HG03342 (cell line): ENCODE measurements around the gene SLC22A14.
"Not testable (repeated sequence)": the region's sequence is repeated elsewhere in the genome, so short reads cannot be mapped to it uniquely, and the experiment has no call there.

ENCODE experiments used
- ATAC-seq: cut with Tn5 transposase; IDR thresholded peaks from one replicate; pipeline ENCODE4 v1.9.1; 2021; ENCODE audit warnings: mild to moderate bottlenecking, moderate library complexity; ENCODE audit not compliant: unreplicated experiment

SLC22A14 gene

DNA sequence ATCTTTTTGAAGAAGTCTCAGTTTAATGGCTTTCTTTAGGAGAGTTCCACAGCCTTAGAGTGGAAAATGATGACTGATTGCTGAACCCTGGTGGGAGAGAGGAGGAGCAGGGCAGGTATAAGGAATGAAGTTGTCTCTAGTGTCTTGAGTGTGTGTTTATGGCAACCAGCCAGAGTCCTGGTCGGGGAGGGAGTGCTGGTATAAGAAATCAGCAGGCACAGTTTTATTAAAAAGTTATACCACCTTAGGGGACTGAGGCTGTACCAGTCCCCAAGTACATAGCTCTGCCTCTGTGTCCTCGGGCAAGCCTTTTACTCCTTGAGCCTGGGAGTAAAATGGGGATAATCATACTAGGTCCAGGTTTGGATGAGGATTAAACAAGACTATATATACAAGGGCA lies 29.8 kb downstream of the SLC22A14 start:
- no peak for ATAC-seq

DNA sequence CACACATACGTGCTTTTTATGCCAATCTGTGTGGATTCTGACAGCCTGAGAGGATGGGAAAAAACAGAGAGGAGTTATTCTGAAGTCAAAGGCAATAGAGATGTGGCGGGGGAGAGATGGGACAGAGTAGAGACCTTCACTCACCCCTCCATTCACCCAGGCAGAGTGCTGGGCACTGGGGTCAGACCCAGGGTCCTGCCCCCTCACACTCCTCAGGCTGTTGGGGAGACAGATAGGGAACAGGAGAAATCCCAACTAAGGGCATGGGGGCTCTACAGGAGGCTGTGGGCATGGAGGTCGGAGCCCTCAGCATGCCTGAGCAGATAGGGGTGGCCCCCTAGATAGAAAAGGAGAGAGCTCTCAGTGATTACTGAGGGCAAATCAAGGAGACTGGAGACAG lies 30.3 kb downstream of the SLC22A14 start:
- ATAC-seq: no peak

DNA sequence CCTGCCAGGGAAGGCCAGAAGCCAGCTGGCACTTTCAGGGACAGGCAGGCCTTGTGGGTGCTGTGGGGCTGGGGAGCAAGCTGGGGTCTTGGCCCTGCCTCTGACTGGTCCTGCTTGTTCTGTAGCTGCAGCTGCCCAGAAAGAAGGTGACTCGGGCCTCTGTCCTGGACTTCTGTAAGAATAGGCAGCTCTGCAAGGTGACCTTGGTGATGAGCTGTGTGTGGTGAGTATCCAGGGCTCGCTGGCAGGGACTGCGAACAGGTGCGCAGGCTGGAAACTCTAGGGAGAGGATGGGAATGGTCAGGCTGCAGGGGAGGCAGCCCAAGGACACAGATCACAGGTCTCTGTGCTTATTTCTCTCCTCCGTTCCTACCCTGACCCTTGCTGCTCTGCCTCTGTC lies 31.2 kb downstream of the SLC22A14 start:
- ATAC-seq: no peak

DNA sequence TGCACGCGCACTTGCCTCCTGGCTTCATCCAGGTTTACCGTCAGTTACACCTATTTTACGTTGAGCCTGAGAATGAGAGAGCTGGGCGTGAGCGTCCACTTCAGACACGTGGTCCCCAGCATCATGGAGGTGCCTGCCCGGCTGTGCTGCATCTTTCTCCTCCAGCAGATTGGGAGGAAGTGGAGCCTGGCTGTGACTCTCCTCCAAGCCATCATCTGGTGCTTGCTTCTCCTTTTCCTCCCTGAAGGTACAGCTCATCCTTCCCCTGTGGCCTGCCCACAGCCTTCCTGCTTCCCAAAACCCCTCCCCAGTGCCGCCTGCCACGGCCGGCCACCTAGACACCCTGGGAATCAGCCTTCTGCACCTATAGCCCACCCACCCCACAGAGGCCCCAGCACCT lies 31.6 kb downstream of the SLC22A14 start:
- ATAC-seq: no peak

DNA sequence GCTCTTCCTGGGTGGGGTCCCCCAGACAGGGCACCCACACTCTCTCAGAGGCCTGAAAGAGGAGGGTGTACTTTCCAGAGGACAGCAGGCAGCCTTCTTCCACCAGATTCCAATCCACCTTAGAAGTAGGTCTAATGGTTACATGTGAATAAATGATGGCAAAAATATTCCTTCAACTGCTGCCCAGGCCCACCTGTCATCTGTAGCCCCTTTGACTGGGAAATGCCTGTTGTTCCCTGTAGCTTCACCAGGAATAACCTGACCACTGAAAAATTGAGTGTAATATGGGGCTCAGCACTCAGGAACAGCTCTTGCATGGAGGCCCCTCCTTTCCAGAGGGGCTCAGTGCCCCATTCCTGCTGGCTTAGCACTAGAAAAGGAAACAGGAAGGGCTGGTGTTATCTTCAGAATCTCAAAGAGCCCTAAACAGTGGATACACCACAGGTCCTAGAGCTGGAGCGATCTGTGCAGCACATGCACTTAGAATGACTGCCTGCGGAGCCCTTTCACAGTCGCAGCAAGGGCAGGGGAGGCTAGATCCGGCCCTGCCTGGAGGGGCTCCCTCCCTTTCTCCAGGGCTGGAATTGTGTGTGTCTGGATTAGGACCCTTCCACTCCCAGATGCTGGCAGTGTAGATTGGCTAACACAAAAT lies 32.1 kb downstream of the SLC22A14 start:
- ATAC-seq: no peak

DNA sequence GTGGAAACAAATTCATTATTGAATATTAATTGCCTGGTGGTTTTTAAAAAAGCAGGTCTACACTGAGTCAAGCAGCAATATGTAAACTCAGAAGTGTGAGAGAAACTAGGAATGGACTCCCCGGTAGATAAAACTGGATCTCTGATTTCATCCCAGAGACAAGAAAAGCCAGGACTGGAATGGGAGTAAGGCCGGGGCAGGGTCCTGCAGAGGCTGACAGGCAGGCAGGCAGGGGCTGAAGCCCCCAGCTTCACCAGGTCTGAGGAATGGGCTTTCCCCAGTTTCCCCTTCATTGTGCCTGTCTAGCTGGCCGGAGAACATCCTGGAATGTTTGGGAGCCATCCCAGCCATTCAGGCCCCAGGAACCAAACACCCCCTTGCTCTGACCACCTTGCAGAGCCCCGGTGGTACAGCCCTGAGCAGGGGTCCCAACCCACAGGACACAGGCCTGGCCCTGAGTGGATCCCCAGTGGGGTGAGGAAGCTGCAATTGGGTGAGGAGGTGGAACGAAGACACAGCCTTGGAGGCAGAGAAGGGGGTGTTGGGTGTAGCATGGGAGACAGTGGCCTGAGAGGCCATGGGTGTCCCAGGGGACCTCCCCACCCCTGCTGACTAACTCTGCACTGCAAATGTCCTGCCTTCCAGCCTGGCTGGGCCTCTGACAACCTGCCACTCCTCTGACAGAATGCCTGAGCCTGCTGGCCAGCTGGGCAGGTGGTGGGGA lies 32.8 kb downstream of the SLC22A14 start:
- ATAC-seq: no peak

DNA sequence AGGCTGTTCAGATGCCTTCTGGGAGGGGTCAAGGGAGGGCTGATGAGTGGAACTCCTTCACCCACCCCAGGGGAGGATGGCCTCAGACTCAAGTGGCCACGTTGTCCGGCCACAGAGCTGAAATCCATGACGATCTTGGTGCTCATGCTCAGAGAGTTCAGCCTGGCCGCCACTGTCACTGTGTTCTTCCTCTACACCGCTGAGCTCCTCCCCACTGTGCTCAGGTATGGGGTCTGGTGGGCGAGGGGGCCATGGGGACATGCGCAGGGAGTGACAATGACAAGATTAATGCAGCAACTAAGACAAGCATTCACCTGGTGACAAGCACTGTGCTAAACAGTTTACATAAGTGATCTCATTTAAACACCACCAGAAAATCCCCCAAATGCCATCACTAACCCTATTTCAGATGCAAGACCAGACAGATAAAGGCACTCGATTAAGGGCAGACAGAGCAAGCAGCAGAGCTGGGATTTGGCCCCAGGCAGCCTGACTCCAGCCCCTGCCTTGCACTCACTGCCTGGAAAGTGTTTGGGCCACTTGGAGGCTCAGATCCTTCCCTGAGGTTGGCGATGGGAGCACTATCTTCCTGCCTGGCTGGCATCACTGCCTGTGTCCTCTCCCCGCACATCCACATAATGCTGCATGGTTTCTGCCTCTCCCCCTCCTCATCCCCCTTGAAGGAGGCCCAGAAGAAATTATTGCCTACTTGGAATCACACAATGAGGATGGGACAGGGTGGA lies 33.6 kb downstream of the SLC22A14 start:
- ATAC-seq: no peak

DNA sequence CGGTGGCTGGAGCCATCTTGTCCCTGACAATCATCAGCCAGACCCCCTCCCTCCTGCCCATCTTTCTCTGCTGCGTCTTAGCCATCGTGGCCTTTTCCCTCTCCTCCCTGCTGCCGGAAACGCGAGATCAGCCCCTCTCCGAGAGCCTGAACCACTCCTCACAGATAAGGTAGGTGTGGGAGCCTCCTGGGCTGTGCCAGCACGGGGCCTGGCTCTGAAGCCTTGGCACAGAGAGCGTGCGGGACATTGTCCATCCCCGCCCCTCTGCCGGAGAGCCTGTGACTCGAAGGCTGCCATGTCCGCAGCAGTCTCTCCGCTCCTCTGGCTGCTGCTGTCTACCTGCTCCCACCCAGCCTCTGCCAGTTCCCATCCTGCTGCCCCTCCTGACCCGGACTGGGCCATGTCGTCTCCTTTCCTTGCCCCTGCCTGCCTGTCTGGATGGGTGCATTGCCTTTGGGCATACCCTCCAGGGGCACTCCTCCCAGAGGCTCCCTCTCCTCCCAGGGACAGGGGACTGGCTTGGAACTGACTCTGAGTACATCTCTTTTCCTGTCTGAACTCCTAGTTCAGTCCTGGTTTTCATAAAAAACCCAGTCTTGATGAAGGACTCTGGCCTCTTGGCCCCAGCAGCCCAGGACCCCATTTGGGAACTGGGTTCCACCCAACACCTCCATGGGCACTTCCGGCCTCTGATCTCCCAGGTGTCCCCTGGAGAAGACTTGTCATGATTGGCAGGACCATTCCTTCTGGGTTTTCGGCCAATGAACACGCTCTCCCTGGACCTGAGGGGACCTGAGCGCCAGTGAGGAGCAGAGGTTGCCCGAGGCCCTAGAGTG lies 34.5 kb downstream of the SLC22A14 start:
- ATAC-seq: no peak

DNA sequence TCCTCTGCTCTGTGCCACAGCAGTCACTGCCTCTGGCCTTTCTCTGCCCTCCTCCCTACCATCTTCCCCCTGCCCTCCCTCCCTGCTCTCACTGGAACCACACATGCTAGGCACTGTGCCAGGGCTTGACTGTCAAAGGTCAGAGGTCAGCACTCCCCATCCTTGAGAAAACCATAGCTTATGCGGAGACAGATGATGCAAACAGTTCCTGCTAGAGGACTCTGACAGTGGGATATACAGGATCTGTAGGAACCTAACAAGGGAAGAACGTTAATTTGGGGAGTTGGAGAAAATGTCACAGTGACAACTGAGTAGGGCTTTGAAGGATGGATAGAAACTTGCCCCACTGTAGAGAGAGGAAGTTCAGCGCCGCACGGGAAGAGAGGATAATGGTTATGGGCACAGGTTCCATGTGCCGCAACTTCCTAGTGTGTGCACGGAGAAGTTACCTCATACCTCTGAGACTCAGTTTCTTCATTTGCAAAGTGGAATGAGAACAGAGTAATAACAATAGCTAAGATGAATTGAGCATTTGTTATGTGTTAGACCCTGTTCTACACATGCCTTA lies 35.2 kb downstream of the SLC22A14 start:
- ATAC-seq: no peak

DNA sequence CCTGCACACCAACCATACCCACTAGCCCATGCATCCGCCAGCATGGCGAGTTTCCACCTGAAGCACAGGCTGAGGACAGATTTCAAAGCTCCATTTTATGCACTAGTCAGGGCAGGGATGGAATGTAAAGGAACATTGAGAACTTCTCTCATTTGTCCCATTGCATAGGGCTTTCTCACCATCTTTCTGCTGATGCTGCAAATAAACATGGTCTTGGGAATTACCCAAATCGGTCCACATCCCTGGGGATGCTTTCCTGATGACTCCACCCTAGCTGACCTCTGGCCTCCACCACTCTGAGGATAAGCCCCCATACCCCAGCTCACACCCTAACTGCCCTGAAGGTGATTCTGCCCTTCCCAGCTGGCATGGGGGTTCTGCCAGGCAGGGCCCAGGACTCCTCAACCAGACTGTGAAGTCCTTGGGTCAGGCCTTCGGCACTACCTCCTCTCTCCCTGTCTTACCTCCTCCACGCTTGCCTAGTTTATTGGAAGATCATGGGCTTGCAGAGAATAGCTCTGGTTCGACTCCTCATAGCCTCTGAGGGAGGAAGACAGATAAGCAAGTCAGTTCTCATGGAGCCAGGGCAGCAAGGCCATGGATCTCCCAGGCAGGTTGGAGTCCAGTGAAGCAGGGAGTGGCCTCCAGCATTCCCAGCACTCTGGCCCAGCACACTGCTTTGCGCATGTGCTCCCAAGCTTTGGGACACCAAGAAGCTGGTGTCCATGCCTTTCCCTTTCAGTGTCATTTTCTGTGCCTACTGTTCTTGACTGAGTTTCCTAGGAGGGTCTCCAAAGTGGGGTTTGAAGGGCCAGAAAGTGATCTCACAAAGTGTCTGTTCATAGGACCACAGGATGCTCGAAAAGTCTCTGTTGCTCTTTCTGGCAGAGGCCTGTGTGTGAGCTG lies 36.9 kb downstream of the SLC22A14 start:
- no peak for ATAC-seq

DNA sequence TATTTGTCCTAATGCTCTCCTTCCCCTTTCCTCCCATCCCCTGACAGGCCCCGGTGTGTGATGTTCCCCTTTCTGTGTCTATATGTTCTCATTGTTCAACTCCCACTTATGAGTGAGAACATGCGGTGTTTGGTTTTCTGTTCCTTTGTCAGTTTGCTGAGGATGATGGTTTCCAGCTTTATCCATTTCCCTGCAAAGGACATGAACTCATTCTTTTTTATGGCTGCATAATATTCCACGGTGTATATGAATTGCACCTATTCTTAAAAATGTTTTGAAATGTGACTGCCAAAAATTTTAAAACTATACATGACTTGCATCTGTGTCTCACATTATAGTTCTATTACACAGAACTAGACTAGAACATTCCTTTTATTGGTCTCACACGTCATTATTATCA lies 38.5 kb downstream of the SLC22A14 start:
- not testable (repeated sequence) for ATAC-seq

DNA sequence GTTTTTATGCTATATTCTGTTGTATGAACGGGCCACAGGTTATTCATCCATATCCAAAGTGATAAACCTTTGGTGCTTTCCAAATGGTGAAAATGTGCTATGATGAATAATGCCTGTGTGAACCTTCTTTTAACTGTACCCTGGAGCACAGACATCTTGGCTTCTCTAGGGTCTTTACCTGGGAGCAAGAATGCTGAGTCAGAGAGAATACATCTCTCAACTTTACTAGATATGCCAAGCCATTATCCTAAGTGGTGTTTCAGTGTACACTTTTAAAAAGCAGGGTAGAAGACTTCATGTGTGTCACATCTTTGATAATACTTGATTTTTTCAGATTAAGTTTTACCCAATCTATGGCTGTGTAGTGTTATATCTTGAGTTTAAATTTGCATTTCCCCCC lies 41.0 kb downstream of the SLC22A14 start:
- no peak for ATAC-seq

DNA sequence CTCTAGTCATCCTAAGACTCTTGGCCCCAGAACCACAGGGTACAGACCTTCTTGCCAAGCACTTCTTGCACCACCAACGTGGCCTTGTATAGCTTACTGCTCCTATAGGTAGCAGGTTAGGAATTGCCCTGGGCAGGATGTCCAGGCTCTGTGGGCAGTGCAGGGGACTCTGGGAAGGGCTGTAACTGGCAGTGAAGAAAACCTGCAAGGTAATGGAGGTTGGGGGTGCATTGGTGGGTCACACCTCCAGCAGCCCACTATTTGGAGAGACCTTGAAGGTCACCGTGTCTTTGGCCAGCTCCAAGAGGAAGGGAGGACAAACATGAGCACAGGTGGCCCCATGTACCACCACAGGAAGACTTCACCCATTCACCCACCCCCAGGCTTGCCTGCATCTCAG lies 43.2 kb downstream of the SLC22A14 start:
- no peak for ATAC-seq

DNA sequence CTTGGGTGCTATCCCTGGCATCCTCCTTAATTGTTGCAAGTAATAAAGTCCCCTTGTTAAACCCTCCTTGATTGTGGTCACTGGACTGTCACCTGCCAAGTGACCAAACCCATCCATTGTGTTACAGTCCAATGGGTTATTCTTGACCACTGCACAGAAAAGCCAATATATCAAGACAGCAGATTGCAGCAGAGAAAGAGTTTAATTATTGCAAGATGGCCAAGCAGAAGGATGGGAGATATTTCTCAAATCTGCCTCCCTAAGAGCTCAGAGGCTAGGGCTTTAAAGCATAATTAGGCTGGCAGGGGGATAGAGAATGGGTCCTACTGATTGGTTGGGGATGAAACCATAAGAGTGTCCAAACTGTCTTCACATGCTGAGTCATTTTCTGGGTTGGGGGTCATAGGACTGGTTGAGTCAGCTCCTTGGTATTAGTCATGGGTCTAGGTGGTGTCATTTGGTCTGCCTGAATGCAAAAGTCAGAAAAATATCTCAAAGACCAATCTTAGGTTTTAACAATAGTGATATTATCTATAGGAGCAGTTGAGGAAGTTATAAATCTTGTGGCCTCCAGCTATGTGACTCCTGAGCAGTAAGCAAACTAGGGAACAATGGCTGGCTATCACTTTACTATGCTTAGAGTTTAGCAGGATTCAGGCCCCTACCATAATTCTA lies 45.4 kb downstream of the SLC22A14 start:
- ATAC-seq: no peak

DNA sequence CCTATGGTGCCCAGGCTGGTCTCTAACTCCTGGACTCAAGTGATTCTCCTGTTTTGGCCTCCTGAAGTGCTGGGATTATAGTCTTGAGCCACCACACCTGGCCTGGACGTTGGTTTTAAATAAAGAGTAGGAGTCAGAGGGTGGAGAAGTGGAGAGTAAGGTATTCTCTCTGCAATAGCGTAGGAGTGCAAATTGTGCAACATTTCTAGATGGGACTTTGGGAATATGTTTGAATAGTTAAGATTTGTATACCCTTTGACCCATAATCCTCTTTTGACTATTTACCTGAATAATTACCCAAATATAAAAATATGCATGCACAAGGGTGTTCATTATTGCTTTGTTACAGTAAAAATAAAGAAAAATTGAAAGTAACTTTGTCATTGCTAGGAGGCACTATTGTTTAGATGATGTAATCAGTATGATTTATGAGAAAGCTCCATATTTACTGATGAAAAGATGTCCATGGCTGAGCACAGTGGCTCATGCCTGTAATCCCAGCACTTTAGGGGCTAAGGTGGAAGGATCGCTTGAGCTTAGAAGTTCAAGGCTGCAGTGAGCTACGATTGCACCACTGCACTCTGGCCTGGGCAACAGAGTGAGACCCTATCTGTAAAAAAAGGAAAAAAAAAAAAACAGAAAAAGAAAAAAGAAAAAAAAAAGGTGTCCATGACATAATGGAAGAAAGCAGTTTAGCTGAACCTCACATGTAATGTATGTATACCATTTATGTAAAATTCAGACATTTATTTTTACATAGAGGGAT lies 49.3 kb downstream of the SLC22A14 start:
- no peak for ATAC-seq

DNA sequence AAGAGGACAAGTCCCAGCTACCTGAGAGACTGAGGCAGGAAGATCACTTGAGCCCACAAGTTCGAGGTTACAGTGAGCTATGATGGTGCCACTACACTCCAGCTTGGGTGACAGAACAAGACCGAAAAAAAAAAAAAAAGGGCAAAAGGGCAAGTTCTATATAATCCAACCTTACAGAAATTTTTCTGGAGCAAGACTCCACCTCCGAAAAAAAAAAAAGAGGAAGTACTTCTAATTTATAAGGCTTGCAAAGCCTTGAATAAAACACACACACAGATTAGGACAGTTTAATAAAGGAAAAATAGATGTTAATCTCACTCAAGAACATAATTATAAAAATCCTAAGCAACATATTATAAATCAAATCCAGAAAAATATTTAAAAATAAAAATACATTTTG lies 50.1 kb downstream of the SLC22A14 start:
- no peak for ATAC-seq

DNA sequence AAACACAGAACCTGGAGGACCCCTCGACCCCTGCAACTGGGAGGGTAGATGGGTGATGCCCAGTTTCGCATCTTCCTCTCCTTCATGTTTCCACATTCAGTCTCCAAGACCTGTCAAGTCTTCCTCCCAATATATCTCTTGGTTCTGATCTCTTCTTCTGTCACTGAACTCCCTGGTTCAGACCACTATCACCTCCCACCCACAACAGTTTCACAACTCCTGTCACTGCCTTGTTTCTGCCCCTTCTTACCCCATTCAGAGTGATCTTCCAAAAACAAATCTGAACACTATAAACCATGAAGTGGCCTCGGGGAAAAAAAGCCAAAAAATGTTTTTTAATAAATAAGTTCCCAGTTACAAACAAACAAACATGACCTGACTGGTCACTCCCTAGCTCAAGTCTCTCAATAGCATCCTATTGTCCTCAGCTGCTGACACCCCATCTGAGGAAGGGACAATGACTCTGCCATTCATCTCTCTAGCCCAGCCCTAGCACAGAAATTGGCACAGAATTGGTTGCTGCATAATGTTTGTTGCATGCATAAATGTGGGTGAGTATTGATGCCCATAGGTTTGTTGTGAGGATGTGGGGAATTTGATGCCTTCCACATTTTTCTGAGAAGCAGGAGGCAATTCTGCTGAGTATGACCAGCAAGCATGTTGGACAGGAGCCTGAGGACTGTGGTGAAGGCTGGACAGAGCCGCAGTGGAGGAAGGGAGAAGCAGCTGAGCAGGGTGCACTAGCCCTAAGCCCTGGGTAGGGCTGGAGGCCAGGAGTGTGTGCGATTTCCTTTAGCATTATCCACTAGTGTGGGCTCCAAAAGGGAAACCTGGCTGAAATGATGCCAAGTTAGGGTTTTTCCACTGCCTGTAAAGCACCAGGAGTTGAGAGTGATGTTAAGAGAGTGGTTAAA lies 52.3 kb downstream of the SLC22A14 start:
- ATAC-seq: no peak

DNA sequence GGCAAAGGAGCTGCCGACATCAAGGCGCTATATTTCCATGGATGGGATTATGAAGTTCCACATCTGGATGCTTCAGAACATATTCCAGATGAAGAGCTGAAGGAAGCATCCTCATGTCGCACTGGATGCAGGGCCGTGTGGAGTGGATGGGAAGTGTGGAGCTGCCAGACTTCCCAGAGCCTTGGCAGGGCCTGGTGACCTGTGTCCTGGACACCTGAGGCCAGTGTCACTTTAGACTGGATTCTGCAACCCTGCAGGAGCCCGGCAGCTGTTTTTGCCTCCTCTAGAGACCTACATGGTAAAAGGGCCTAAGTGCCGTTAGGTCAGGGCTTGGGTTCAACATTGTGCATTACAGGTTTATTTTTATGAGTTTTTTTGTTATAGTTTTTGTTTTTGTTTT lies 53.2 kb downstream of the SLC22A14 start:
- ATAC-seq: no peak
